HepG2 (cell line): ENCODE measurements around the gene RAB39A. TPM values are rescaled to one million over a fixed set of nuclear protein-coding genes. Genes with fewer than 3 reads are reported as not detected.

Experiments
- CC2D1A ChIP-seq: sonication (generic); formaldehyde crosslinking; IDR thresholded peaks from 2 replicates; pipeline ENCODE4 v1.8.1; 2023; ENCODE audit warnings: mild to moderate bottlenecking, missing genetic modification reagents
- POLR2AphosphoS2 ChIP-seq: IDR thresholded peaks from 2 replicates; pipeline ENCODE4 v1.6.1; 2011; ENCODE audit warnings: low read depth, low read length, improper control_type of control experiment
- TBL1XR1 ChIP-seq: fragments of 150-350 bp; IDR thresholded peaks from 2 replicates; pipeline ENCODE4 v1.6.1; 2014; ENCODE audit warnings: borderline replicate concordance, low read length; ENCODE audit not compliant: partially characterized antibody
- TGIF2 ChIP-seq: IDR thresholded peaks from 2 replicates; pipeline ENCODE4 v1.6.1; 2016; ENCODE audit warnings: control low read depth, missing compliant biosample characterization
- TMF1 ChIP-seq: sonication (generic); formaldehyde crosslinking; IDR thresholded peaks from 2 replicates; pipeline ENCODE4 v1.8.1; 2022; ENCODE audit warnings: low read depth, missing genetic modification reagents
- ZNF251 ChIP-seq: sonication (generic); formaldehyde crosslinking; IDR thresholded peaks from 2 replicates; pipeline ENCODE4 v1.9.0; 2021; ENCODE audit warnings: mild to moderate bottlenecking, missing genetic modification reagents
- ZNF407 ChIP-seq: sonication (generic); formaldehyde crosslinking; IDR thresholded peaks from one replicate; pipeline ENCODE4 v1.5.1; 2020; ENCODE audit warnings: mild to moderate bottlenecking, missing genetic modification reagents; ENCODE audit errors: not compliant biosample characterization
- ZNF816 ChIP-seq: sonication (generic); formaldehyde crosslinking; IDR thresholded peaks from 2 replicates; pipeline ENCODE4 v1.8.0; 2022; ENCODE audit warnings: missing genetic modification reagents, mild to moderate bottlenecking, borderline replicate concordance
- polyA plus RNA-seq, 8 experiments: library from polyadenylated mRNA; depleted of rRNA in 3 of 8; stranded (reverse) in 7 of 8; unstranded in 1 of 8; fragments of >200 nt; fragmentation: Illumina TruSeq in 4 of 8; extraction: Trizol in 4 of 8; gene quantifications; 2 replicates each; pipeline versions ENCODE4 v1.2.1 to v1.2.3, GENCODE V29; 2011 to 2016; ENCODE audit warnings: low read depth in 4 of 8, missing spikeins in 1 of 8, mixed read lengths in 1 of 8; ENCODE audit not compliant: insufficient read depth in 1 of 8
- total RNA-seq, 5 experiments: library from RNA; depleted of rRNA; stranded (reverse); fragments of >200 nt; fragmentation: Illumina TruSeq; extraction: Trizol; gene quantifications; 2 replicates each; pipeline ENCODE4 v1.2.3, GENCODE V29; 2016; ENCODE audit warnings: low read depth in 1 of 5
- TF ChIP-seq, protein P1 (sequence below): IDR thresholded peaks from 2 replicates; pipeline ENCODE4 v1.6.1; 2016; ENCODE audit warnings: mild to moderate bottlenecking, missing biosample characterization, missing genetic modification reagents

The RAB39A gene
- total and polyA plus RNA-seq, 2 of the 13 experiments (the other 11 are each of a cell fraction or from before 2014, with no cell fraction given), result not detected

- TF ChIP-seq ZNF407 (CRISPR knock-in tag), result no peak
- no peak for TF ChIP-seq TGIF2 (CRISPR knock-in tag)
- no peak for TF ChIP-seq TBL1XR1
- no peak for TF ChIP-seq ZNF816 (CRISPR knock-in tag)
- no peak for TF ChIP-seq CC2D1A (CRISPR knock-in tag)
- no peak for TF ChIP-seq POLR2AphosphoS2
- TF ChIP-seq TMF1 (CRISPR knock-in tag), result no peak
- TF ChIP-seq, protein P1, sequence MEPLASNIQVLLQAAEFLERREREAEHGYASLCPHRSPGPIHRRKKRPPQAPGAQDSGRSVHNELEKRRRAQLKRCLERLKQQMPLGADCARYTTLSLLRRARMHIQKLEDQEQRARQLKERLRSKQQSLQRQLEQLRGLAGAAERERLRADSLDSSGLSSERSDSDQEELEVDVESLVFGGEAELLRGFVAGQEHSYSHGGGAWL (CRISPR knock-in tag), result no peak
- TF ChIP-seq ZNF251 (CRISPR knock-in tag), result no peak
These were observed 70.5 kb downstream of the RAB39A start (continued) for GRCh38 chr11:107998761-107999160.
